Activated gamma-delta T cell (primary cell): ENCODE measurements around the gene ATP6V1B1.
"Not testable (repeated sequence)": the region's sequence is repeated elsewhere in the genome, so short reads cannot be mapped to it uniquely, and the experiment has no call there.

Experiments used
- DNase-seq: peaks from one replicate; lab custom pipeline; 2025; lab: John Stamatoyannopoulos, UW

The ATP6V1B1 gene

GRCh38 chr2:71006323-71006722, 70.6 kb downstream of the ATP6V1B1 start:
- no peak for DNase-seq

- DNase-seq: no peak
These were observed 71.5 kb downstream of the ATP6V1B1 start for GRCh38 chr2:71006955-71007799.

GRCh38 chr2:71008342-71008741, 72.6 kb downstream of the ATP6V1B1 start:
- no peak for DNase-seq

- DNase-seq: not testable (repeated sequence)
These were observed 76.1 kb downstream of the ATP6V1B1 start for GRCh38 chr2:71011786-71012185.
